CD14-positive monocyte (primary cell): ENCODE data around the gene SLC35D2. TPM values are rescaled to one million over a fixed set of nuclear protein-coding genes. Genes with fewer than 3 reads are reported as not detected.

Experiments
- DNase-seq, 3 donors: peaks; one replicate each; pipeline ENCODE4 v3.0.0-alpha.2; 2011 to 2022
- H2AFZ ChIP-seq: 2 replicates; pipeline ENCODE4 v1.6.0; 2012; ENCODE audit warnings: mild to moderate bottlenecking, low read depth, low read length, inconsistent platforms; ENCODE audit not compliant: insufficient read depth, poor library complexity, severe bottlenecking
- H3K27ac ChIP-seq, 2 donors: 1 replicate in 1 of 2; 2 replicates in 1 of 2; pipeline ENCODE4 v1.5.1; 2012 to 2013; ENCODE audit warnings: low read length in 2 of 2, control low read depth in 1 of 2, inconsistent platforms in 1 of 2, low read depth in 1 of 2, mild to moderate bottlenecking in 1 of 2
- H3K27me3 ChIP-seq, 2 donors: one replicate each; pipeline versions ENCODE4 v1.6.0 to v1.6.1; 2011 to 2013; ENCODE audit warnings: low read length in 2 of 2; ENCODE audit not compliant: control insufficient read depth in 2 of 2, insufficient read depth in 2 of 2
- H3K36me3 ChIP-seq, 2 donors: replicated peaks in 1 of 2; 1 replicate in 1 of 2; 2 replicates in 1 of 2; pipeline versions ENCODE4 v1.5.1 to v1.6.1; 2012 to 2013; ENCODE audit warnings: low read length in 2 of 2, control low read depth in 1 of 2, inconsistent platforms in 1 of 2, mild to moderate bottlenecking in 1 of 2; ENCODE audit not compliant: insufficient read depth in 2 of 2, control insufficient read depth in 1 of 2
- H3K4me1 ChIP-seq, 2 donors: 1 replicate in 1 of 2; 2 replicates in 1 of 2; pipeline versions ENCODE4 v1.5.1 to v1.6.1; 2012 to 2013; ENCODE audit warnings: low read length in 2 of 2, control low read depth in 1 of 2, inconsistent platforms in 1 of 2, mild to moderate bottlenecking in 1 of 2, moderate library complexity in 1 of 2; ENCODE audit not compliant: insufficient read depth in 2 of 2, control insufficient read depth in 1 of 2
- H3K4me2 ChIP-seq: replicated peaks from 2 replicates; pipeline ENCODE3; 2012; ENCODE audit warnings: low read length, moderate library complexity, mild to moderate bottlenecking; ENCODE audit not compliant: poor library complexity, severe bottlenecking; ENCODE audit errors: extremely low read depth
- H3K4me3 ChIP-seq, 3 experiments: fragments of 200-600 bp in 1 of 3; sonication (generic) in 1 of 3; replicated peaks in 1 of 3; 1 replicate in 2 of 3; 2 replicates in 1 of 3; pipeline ENCODE4 v1.5.1; 2011 to 2013; ENCODE audit warnings: low read length in 3 of 3, mild to moderate bottlenecking in 3 of 3, control low read depth in 2 of 3, low read depth in 2 of 3, inconsistent platforms in 1 of 3, moderate library complexity in 1 of 3
- H3K79me2 ChIP-seq: 2 replicates; pipeline ENCODE4 v1.6.0; 2012; ENCODE audit warnings: mild to moderate bottlenecking, control low read depth, inconsistent platforms, low read length, moderate library complexity; ENCODE audit not compliant: insufficient read depth
- H3K9ac ChIP-seq: 2 replicates; pipeline ENCODE4 v1.6.0; 2017; ENCODE audit warnings: low read length, mild to moderate bottlenecking; ENCODE audit not compliant: insufficient read depth, poor library complexity, severe bottlenecking
- H3K9me3 ChIP-seq, 2 donors: replicated peaks in 1 of 2; 1 replicate in 1 of 2; 2 replicates in 1 of 2; pipeline versions ENCODE4 v1.5.1 to v1.6.1; 2012 to 2013; ENCODE audit warnings: low read length in 2 of 2, control low read depth in 1 of 2; ENCODE audit not compliant: control insufficient read depth in 1 of 2, insufficient read depth in 1 of 2
- H4K20me1 ChIP-seq: 2 replicates; pipeline ENCODE4 v1.6.0; 2012; ENCODE audit warnings: mild to moderate bottlenecking, low read length, control low read depth, moderate library complexity; ENCODE audit not compliant: insufficient read depth
- H3K27ac Mint-ChIP-seq, 7 donors: one replicate each; pipeline ENCODE4 v1.8.0; 2020; ENCODE audit warnings: mild to moderate bottlenecking in 7 of 7, mixed read lengths in 7 of 7, moderate library complexity in 6 of 7, inconsistent platforms in 2 of 7
- H3K27me3 Mint-ChIP-seq, 3 donors: one replicate each; pipeline ENCODE4 v1.8.0; 2021 to 2022; ENCODE audit warnings: low read depth in 3 of 3, mild to moderate bottlenecking in 3 of 3, mixed read lengths in 3 of 3, moderate library complexity in 3 of 3, inconsistent platforms in 1 of 3
- H3K36me3 Mint-ChIP-seq, 2 donors: one replicate each; pipeline ENCODE4 v1.8.0; 2020; ENCODE audit warnings: mixed read lengths in 2 of 2, inconsistent platforms in 1 of 2, mild to moderate bottlenecking in 1 of 2
- H3K4me1 Mint-ChIP-seq: one replicate; pipeline ENCODE4 v1.8.0; 2020; ENCODE audit warnings: mild to moderate bottlenecking, mixed read lengths
- H3K4me3 Mint-ChIP-seq, 2 donors: one replicate each; pipeline ENCODE4 v1.8.0; 2020; ENCODE audit warnings: mild to moderate bottlenecking in 2 of 2, mixed read lengths in 2 of 2, moderate library complexity in 1 of 2
- H3K9me3 Mint-ChIP-seq, 7 donors: one replicate each; pipeline ENCODE4 v1.8.0; 2020 to 2022; ENCODE audit warnings: mixed read lengths in 7 of 7, mild to moderate bottlenecking in 6 of 7, moderate library complexity in 6 of 7, inconsistent platforms in 2 of 7
- CTCF ChIP-seq: fragments of 200-600 bp; IDR thresholded peaks from one replicate; pipeline ENCODE4 v1.8.0; 2022; ENCODE audit warnings: antibody characterized with exemption, mild to moderate bottlenecking
- WGBS: methylation state at CpG from one replicate; pipeline ENCODE4 v1.1.5; 2013; ENCODE audit warnings: missing lambda C conversion rate; ENCODE audit not compliant: insufficient coverage; 5-methylcytosine and 5-hydroxymethylcytosine counted together
- intact Hi-C, 2 donors: fragments of 100-400 bp; cut with micrococcal nuclease; formaldehyde crosslinking; loops; one replicate each; pipeline versions ENCODE4 v1.15.0 to v1.15.1; 2023
- polyA plus RNA-seq, 3 donors: library from polyadenylated mRNA; depleted of rRNA in 1 of 3; unstranded in 2 of 3; stranded (reverse) in 1 of 3; fragments of 300-500 nt in 2 of 3; fragments of >200 nt in 1 of 3; fragmentation: Illumina TruSeq in 2 of 3; gene quantifications; 1 replicate in 2 of 3; 2 replicates in 1 of 3; pipeline ENCODE4 v1.2.3, GENCODE V29; 2012 to 2021

Gene SLC35D2
- polyA plus RNA-seq, 3 donors, result 14.8 to 27.4 (median 20.0) TPM

DNA sequence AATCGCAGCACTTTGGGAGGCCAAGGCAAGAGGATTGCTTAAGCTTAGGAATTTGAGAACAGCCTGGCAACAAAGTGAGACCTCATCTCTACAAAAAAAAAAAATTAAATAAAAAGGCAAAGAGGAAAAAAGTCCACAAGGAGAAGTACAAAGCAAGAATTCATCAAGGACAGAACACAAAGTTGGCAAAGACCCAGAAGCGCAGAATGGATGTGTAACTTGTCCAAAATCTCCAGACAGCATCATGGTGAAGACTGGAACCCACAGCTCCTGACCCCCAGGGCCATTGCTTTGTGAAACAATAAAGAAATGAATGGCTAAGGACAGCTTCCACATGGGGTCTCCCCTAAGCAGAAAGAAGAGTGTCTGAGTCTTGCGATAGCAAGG is 89.4 kb downstream of the SLC35D2 start:
- H3K4me2 ChIP-seq, result no peak overlapping the region
- DNase-seq, result no peak
- H3K4me1 ChIP-seq, result no peaks in the 10 kb centered on the region
- H3K36me3 ChIP-seq, result no peaks in the 10 kb centered on the region
- no peak overlapping the region for H2AFZ ChIP-seq
- peaks cover 0 to 3% of the 10 kb centered on the region in 2 donors for H3K9me3 ChIP-seq
- WGBS, result 94% methylated on average over 2 of the region's 3 CpGs
- H3K4me3 ChIP-seq, result no peak overlapping the region
- H4K20me1 ChIP-seq, result no peaks in the 10 kb centered on the region
- H3K36me3 Mint-ChIP-seq, result no peaks in the 10 kb centered on the region
- H3K79me2 ChIP-seq, result no peaks in the 10 kb centered on the region
- TF ChIP-seq CTCF, result no peak
- no peaks in the 10 kb centered on the region for H3K4me1 Mint-ChIP-seq
- H3K4me3 Mint-ChIP-seq, result no peak overlapping the region
- H3K27ac Mint-ChIP-seq, result no peak overlapping the region
- no peaks in the 10 kb centered on the region for H3K27me3 ChIP-seq
- H3K27me3 Mint-ChIP-seq, result peaks cover 5 to 8% (median 6%) of the 10 kb centered on the region in 3 donors
- intact Hi-C loops, result no loop called here
- no peak overlapping the region for H3K27ac ChIP-seq
- H3K9ac ChIP-seq, result no peak overlapping the region
- H3K9me3 Mint-ChIP-seq, result peaks cover 0 to 12% (median 6%) of the 10 kb centered on the region in 7 donors

- no peaks in the 10 kb centered on the region for H3K4me1 ChIP-seq
- no peak for TF ChIP-seq CTCF
- H2AFZ ChIP-seq, result no peak overlapping the region
- no peaks in the 10 kb centered on the region for H3K79me2 ChIP-seq
- no peaks in the 10 kb centered on the region for H4K20me1 ChIP-seq
- H3K27ac ChIP-seq, result no peak overlapping the region
- H3K27me3 ChIP-seq, result no peaks in the 10 kb centered on the region
- WGBS, result no CpG with 5 or more reads among the region's 3 CpGs
- Mint-ChIP-seq H3K4me1 (no peaks in the 10 kb centered on the region), H3K27me3 (peaks cover 5 to 11% (median 6%) of the 10 kb centered on the region in 3 donors), H3K27ac (no peak overlapping the region), H3K4me3 (no peak overlapping the region), H3K9me3 (peaks cover 0 to 14% (median 6%) of the 10 kb centered on the region in 7 donors), H3K36me3 (no peaks in the 10 kb centered on the region)
- DNase-seq, result no peak
- peaks cover 0 to 3% of the 10 kb centered on the region in 2 donors for H3K9me3 ChIP-seq
- no peak overlapping the region for H3K9ac ChIP-seq
- no peak overlapping the region for H3K4me3 ChIP-seq
- H3K4me2 ChIP-seq, result no peak overlapping the region
- no peaks in the 10 kb centered on the region for H3K36me3 ChIP-seq
- intact Hi-C loops, result no loop called here
These were observed 89.9 kb downstream of the SLC35D2 start for GRCh38 chr9:96293498-96294158.
